ENCODE results near the gene CPTP.
"Not testable (repeated sequence)": the region's sequence is repeated elsewhere in the genome, so short reads cannot be mapped to it uniquely, and the experiment has no call there.

The CPTP gene

GRCh38 chr1:1306661-1307260 is 17.8 kb upstream of the CPTP start:
- DNase-seq (ENCODE audit: low read depth, low spot score) = no peak

- DNase-seq (ENCODE audit: low read depth, low spot score) = no peak
Observed at GRCh38 chr1:1307261-1307922, 17.2 kb upstream of the CPTP start.

- peak; percentile 97 for DNase-seq (ENCODE audit: low read depth, low spot score)
Observed at GRCh38 chr1:1307923-1308755, 16.5 kb upstream of the CPTP start, which contains the start of the genes ACAP3 and PUSL1. Gene ACAP3 (minus strand): TSS chr1:1307930. CDS start chr1:1307815, 115 bp downstream. Gene PUSL1 (plus strand): TSS chr1:1308597. CDS start chr1:1308644, 47 bp downstream.

GRCh38 chr1:1308756-1309250 is 15.8 kb upstream of the CPTP start:
- DNase-seq (ENCODE audit: low read depth, low spot score) = no peak

- DNase-seq (ENCODE audit: low read depth, low spot score) = peak; percentile 46
Observed at GRCh38 chr1:1309251-1310108, 15.1 kb upstream of the CPTP start.

- no peak for DNase-seq (ENCODE audit: low read depth, low spot score)
Observed at GRCh38 chr1:1310109-1310385, 14.6 kb upstream of the CPTP start.

- no peak for DNase-seq (ENCODE audit: low read depth, low spot score)
Observed at GRCh38 chr1:1310476-1311053, 14.0 kb upstream of the CPTP start.

GRCh38 chr1:1311107-1312104 is 13.2 kb upstream of the CPTP start:
- no peak for DNase-seq (ENCODE audit: low read depth, low spot score)

GRCh38 chr1:1312450-1313314 is 11.9 kb upstream of the CPTP start:
- DNase-seq (ENCODE audit: low read depth, low spot score) = no peak

GRCh38 chr1:1313500-1314236 is 10.9 kb upstream of the CPTP start:
- no peak for DNase-seq (ENCODE audit: low read depth, low spot score)

- DNase-seq (ENCODE audit: low read depth, low spot score) = no peak
Observed at GRCh38 chr1:1314237-1314586, 10.4 kb upstream of the CPTP start.

GRCh38 chr1:1314678-1315335 is 9.8 kb upstream of the CPTP start:
- DNase-seq (ENCODE audit: low read depth, low spot score) = no peak

- DNase-seq (ENCODE audit: low read depth, low spot score) = no peak
Observed at GRCh38 chr1:1315435-1315954, 9.1 kb upstream of the CPTP start.

GRCh38 chr1:1316199-1316598 is 8.4 kb upstream of the CPTP start:
- not testable (repeated sequence) for DNase-seq (ENCODE audit: low read depth, low spot score)

GRCh38 chr1:1317420-1317819 is 7.2 kb upstream of the CPTP start:
- DNase-seq (ENCODE audit: low read depth, low spot score) = no peak

- DNase-seq (ENCODE audit: low read depth, low spot score) = peak; percentile 97
Observed at GRCh38 chr1:1318131-1318652, 6.4 kb upstream of the CPTP start.
